Measurements from ENCODE around the gene AFF1. TPM values are rescaled to one million over a fixed set of nuclear protein-coding genes. Genes with fewer than 3 reads are reported as not detected.

AFF1 gene
- total and polyA plus RNA-seq, 4 donors = 7.2 to 42.8 (median 21.5) TPM

DNA sequence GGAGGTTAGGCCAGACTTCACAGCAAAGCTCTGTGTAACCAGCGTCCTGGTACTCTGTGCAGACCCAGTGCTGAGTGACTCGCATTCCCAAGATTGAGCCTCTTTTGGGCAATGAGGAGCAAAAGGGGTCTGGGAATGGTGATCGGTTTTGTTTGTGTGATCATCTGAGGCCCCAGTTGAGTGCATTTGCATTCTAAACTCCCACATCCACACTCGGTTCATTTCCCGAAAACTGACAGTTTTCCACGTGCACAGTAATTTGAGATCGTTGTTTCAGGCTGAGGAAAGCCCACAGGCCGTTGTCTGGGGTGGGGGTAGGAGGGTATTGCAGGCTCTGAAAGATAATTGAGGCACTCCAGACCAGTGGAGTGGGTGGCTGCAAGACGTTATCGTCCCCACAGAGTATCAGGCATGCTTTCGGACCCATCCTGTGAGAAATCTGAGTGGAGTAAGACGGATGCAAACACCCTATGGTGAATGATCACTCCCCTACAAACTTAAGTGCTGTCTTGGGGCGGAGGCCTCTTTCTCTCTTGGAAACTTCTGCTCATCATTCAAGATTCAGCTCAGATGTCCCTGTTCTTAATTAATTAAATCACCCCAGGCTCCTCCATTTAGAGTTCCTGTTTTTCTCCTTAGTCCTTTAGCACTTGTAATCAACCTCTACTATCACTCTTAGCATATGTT lies 96.1 kb downstream of the AFF1 start:
- Histone ChIP-seq H3K4me1 (ENCODE audit: control insufficient read depth in 4 of 4, insufficient read depth in 4 of 4, low read length in 3 of 4) (peaks cover 8 to 64% (median 43%) of the 10 kb centered on the region in 4 donors), H3K36me3 (ENCODE audit: control insufficient read depth in 4 of 4, insufficient read depth in 3 of 4, low read depth in 1 of 4, low read length in 3 of 4) (no peaks in the 10 kb centered on the region), H3K27me3 (ENCODE audit: control insufficient read depth in 4 of 4, insufficient read depth in 4 of 4, low read length in 3 of 4) (no peaks in the 10 kb centered on the region), H3K4me3 (ENCODE audit: low read depth in 1 of 3, low read length in 3 of 3) (no peak overlapping the region), H3K9ac (ENCODE audit: low read depth in 1 of 2, low read length in 2 of 2) (no peak overlapping the region), H3K27ac (ENCODE audit: low read depth in 1 of 2, low read length in 2 of 2) (peak overlapping the region; percentile 0 to 36), H3K9me3 (ENCODE audit: control insufficient read depth in 4 of 4, low read length in 3 of 4) (no peaks in the 10 kb centered on the region)
- no peak for DNase-seq (ENCODE audit: low spot score)
- TF ChIP-seq, protein P1, sequence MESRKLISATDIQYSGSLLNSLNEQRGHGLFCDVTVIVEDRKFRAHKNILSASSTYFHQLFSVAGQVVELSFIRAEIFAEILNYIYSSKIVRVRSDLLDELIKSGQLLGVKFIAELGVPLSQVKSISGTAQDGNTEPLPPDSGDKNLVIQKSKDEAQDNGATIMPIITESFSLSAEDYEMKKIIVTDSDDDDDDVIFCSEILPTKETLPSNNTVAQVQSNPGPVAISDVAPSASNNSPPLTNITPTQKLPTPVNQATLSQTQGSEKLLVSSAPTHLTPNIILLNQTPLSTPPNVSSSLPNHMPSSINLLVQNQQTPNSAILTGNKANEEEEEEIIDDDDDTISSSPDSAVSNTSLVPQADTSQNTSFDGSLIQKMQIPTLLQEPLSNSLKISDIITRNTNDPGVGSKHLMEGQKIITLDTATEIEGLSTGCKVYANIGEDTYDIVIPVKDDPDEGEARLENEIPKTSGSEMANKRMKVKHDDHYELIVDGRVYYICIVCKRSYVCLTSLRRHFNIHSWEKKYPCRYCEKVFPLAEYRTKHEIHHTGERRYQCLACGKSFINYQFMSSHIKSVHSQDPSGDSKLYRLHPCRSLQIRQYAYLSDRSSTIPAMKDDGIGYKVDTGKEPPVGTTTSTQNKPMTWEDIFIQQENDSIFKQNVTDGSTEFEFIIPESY (IDR thresholded peaks at IDR 0.05) = no peak
- TF ChIP-seq FOXA1 (IDR thresholded peaks at IDR 0.05) = no peak
- TF ChIP-seq EGR1 (IDR thresholded peaks at IDR 0.05; ENCODE audit: low read depth in 2 of 2) = no peak
- no peak for TF ChIP-seq YY1 (IDR thresholded peaks at IDR 0.05)
- TF ChIP-seq GABPA (IDR thresholded peaks at IDR 0.05 in 1 of 2, conservative IDR thresholded peaks at IDR 0.05 in 1 of 2) = no peak
- no peak for TF ChIP-seq TAF1 (conservative IDR thresholded peaks at IDR 0.05)
- no peak for TF ChIP-seq JUND (IDR thresholded peaks at IDR 0.05)
- WGBS = 74% methylated on average over 13 of the region's 13 CpGs

DNA sequence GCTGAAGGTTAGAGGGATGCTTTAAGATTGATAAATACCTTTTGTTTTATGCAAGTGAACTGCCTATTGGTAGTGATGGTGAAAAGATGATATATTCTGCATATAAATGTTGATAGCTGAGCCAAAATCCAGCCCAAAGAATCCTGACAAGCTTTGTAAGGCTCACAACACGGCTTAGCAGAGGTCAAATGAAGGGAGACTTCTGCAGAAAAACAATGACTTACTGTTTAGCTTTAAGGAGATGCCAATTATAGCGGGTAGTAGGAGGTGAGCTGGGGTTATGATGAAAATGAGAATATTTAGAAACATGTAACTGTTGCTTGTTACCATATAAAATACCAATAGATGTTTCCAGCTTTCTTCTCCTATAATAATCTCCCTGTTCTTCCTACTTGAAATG lies 97.1 kb downstream of the AFF1 start:
- Histone ChIP-seq H3K36me3 (ENCODE audit: control insufficient read depth in 4 of 4, insufficient read depth in 3 of 4, low read depth in 1 of 4, low read length in 3 of 4) (no peaks in the 10 kb centered on the region), H3K9ac (ENCODE audit: low read depth in 1 of 2, low read length in 2 of 2) (peak overlapping the region in 1 of 2 donors; percentile 32), H3K9me3 (ENCODE audit: control insufficient read depth in 4 of 4, low read length in 3 of 4) (no peaks in the 10 kb centered on the region), H3K27ac (ENCODE audit: low read depth in 1 of 2, low read length in 2 of 2) (peak overlapping the region; percentile 37 to 47), H3K4me3 (ENCODE audit: low read depth in 1 of 3, low read length in 3 of 3) (no peak overlapping the region), H3K4me1 (ENCODE audit: control insufficient read depth in 4 of 4, insufficient read depth in 4 of 4, low read length in 3 of 4) (peaks cover 8 to 64% (median 38%) of the 10 kb centered on the region in 4 donors), H3K27me3 (ENCODE audit: control insufficient read depth in 4 of 4, insufficient read depth in 4 of 4, low read length in 3 of 4) (no peaks in the 10 kb centered on the region)
- TF ChIP-seq JUND (IDR thresholded peaks at IDR 0.05) = no peak
- TF ChIP-seq HNF4G (IDR thresholded peaks at IDR 0.05) = no peak
- TF ChIP-seq, protein P1 (IDR thresholded peaks at IDR 0.05) = no peak
- TF ChIP-seq, protein P2, sequence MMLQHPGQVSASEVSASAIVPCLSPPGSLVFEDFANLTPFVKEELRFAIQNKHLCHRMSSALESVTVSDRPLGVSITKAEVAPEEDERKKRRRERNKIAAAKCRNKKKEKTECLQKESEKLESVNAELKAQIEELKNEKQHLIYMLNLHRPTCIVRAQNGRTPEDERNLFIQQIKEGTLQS (IDR thresholded peaks at IDR 0.05) = no peak
- TF ChIP-seq, protein P3, sequence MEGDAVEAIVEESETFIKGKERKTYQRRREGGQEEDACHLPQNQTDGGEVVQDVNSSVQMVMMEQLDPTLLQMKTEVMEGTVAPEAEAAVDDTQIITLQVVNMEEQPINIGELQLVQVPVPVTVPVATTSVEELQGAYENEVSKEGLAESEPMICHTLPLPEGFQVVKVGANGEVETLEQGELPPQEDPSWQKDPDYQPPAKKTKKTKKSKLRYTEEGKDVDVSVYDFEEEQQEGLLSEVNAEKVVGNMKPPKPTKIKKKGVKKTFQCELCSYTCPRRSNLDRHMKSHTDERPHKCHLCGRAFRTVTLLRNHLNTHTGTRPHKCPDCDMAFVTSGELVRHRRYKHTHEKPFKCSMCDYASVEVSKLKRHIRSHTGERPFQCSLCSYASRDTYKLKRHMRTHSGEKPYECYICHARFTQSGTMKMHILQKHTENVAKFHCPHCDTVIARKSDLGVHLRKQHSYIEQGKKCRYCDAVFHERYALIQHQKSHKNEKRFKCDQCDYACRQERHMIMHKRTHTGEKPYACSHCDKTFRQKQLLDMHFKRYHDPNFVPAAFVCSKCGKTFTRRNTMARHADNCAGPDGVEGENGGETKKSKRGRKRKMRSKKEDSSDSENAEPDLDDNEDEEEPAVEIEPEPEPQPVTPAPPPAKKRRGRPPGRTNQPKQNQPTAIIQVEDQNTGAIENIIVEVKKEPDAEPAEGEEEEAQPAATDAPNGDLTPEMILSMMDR (IDR thresholded peaks at IDR 0.05; ENCODE audit: low read depth, low read length, missing input control) = no peak
- TF ChIP-seq, protein P4, sequence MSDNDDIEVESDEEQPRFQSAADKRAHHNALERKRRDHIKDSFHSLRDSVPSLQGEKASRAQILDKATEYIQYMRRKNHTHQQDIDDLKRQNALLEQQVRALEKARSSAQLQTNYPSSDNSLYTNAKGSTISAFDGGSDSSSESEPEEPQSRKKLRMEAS (IDR thresholded peaks at IDR 0.05) = no peak
- TF ChIP-seq RAD21 (IDR thresholded peaks at IDR 0.05) = no peak
- no peak for TF ChIP-seq FOXA2 (IDR thresholded peaks at IDR 0.05)
- no peak for TF ChIP-seq NR2F2 (IDR thresholded peaks at IDR 0.05)
- no peak for TF ChIP-seq HNF4A (conservative IDR thresholded peaks at IDR 0.05)
- TF ChIP-seq TAF1 (conservative IDR thresholded peaks at IDR 0.05) = no peak
- no peak for TF ChIP-seq EGR1 (IDR thresholded peaks at IDR 0.05; ENCODE audit: low read depth in 2 of 2)
- TF ChIP-seq GABPA (IDR thresholded peaks at IDR 0.05 in 1 of 2, conservative IDR thresholded peaks at IDR 0.05 in 1 of 2) = no peak
- TF ChIP-seq, protein P5, sequence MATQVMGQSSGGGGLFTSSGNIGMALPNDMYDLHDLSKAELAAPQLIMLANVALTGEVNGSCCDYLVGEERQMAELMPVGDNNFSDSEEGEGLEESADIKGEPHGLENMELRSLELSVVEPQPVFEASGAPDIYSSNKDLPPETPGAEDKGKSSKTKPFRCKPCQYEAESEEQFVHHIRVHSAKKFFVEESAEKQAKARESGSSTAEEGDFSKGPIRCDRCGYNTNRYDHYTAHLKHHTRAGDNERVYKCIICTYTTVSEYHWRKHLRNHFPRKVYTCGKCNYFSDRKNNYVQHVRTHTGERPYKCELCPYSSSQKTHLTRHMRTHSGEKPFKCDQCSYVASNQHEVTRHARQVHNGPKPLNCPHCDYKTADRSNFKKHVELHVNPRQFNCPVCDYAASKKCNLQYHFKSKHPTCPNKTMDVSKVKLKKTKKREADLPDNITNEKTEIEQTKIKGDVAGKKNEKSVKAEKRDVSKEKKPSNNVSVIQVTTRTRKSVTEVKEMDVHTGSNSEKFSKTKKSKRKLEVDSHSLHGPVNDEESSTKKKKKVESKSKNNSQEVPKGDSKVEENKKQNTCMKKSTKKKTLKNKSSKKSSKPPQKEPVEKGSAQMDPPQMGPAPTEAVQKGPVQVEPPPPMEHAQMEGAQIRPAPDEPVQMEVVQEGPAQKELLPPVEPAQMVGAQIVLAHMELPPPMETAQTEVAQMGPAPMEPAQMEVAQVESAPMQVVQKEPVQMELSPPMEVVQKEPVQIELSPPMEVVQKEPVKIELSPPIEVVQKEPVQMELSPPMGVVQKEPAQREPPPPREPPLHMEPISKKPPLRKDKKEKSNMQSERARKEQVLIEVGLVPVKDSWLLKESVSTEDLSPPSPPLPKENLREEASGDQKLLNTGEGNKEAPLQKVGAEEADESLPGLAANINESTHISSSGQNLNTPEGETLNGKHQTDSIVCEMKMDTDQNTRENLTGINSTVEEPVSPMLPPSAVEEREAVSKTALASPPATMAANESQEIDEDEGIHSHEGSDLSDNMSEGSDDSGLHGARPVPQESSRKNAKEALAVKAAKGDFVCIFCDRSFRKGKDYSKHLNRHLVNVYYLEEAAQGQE (IDR thresholded peaks at IDR 0.05) = no peak
- TF ChIP-seq SP1 (IDR thresholded peaks at IDR 0.05) = no peak
- no peak for TF ChIP-seq YY1 (IDR thresholded peaks at IDR 0.05)
- no peak for TF ChIP-seq RXRA (IDR thresholded peaks at IDR 0.05)
- TF ChIP-seq FOXA1 (IDR thresholded peaks at IDR 0.05) = no peak
- DNase-seq (ENCODE audit: low spot score) = no peak
- 36% methylated on average over 2 of the region's 2 CpGs for WGBS

All from liver (tissue), 9 donors.